ENCODE measurements around the gene CDCA7. TPM values are rescaled to one million over a fixed set of nuclear protein-coding genes. Genes with fewer than 3 reads are reported as not detected.
"Not testable (repeated sequence)": the region's sequence is repeated elsewhere in the genome, so short reads cannot be mapped to it uniquely, and the experiment has no call there.

The CDCA7 gene
- total RNA-seq, 1 donor: 19.9 TPM

DNA sequence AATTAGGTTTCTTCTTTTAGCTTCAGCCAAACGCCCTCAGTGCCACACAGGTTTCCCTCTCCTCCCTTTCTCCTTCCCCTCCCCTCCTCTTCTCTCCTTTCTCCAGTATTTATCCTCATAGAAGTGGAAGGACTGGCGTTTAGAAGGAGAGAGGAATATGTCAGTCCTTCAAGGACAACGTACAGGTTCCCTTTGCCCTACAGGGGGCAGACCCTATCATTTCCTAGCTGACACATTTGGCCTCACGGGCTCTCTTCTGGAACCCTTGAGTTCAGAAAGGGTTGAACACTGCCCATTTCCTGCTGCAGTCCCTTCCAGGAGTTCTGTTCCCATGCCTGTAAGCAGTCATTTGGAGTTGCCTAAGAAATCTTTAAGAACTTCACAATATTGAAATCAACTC lies 46.1 kb downstream of the CDCA7 start:
- peak in 2 of 3 donors; percentile 28 to 41 for DNase-seq (ENCODE audit: low read depth in 2 of 3, low spot score in 2 of 3)

GRCh38 chr2:173401716-173402326 lies 47.1 kb downstream of the CDCA7 start:
- DNase-seq (ENCODE audit: low read depth in 2 of 3, low spot score in 2 of 3): no peak

DNA sequence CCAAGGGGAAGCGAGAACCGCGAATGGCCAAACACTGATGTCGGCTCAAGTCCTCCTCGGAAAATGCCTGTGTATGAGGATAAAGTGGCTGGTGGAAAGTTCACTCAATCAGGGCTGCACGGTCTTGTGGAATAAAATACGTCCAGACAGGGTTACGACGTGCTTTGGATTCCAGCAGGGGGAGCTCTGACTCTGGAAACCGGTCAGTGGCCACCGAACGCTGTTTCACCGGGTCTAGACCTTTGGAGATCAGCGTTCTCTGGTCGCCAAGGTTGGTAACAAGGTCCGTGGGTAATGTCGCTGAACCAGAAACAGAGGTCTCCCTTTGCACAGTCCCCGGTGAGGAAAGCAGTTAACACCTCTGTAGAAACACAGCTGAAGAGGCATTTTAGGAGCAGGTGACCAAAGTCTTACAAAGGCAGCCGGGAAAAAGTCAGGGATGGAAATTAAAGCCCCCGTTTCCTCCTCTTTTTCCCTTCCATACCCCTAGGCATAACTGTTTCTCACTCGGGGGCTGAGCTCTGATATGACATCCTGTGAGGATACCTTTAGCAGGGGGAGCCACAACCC lies 47.8 kb downstream of the CDCA7 start:
- DNase-seq (ENCODE audit: low read depth in 2 of 3, low spot score in 2 of 3): peak; percentile 37 to 91 (median 79)

DNA sequence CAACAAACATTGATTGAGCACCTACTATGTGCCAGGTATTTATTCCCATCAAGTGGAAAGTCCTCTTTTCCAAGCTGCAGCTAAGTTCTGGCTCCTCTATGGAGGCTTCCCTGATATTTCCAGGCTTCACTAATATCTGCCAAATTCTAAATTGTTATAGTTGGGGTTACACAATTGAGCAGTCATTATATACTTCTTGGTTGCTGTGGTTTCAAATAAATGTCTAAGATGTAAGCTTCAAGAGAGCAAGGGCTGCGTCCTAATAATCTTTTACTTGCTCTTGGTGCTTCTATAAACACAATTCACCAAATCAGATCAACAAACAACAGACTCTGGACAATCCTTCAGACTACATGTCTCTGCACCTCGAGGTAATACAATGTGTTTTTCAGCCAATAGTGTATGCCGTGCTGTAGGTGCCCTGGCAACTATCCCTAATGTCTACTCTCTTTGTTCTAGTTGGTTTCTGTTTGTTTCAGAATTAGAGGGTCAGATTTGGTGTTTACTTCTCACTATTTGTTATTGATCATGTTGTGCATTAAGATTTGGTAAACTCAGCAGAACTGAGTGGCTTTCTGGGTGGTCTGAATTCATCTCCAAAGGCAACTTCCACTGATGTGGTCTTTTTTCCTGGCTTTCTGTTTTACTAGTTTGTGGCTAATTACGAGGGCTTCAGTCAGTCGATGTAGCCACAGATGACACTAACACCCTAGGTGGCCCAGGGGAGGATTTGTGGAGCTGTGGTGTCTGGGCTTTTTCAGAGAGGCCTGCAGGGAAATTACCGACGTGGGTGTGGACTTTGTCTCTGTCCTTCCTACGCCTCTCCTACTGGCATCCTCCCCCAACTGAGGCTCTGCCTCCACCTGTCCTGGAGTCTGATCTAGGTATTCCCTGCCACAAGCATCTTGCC lies 50.4 kb downstream of the CDCA7 start:
- no peak for DNase-seq (ENCODE audit: low read depth in 2 of 3, low spot score in 2 of 3)

DNA sequence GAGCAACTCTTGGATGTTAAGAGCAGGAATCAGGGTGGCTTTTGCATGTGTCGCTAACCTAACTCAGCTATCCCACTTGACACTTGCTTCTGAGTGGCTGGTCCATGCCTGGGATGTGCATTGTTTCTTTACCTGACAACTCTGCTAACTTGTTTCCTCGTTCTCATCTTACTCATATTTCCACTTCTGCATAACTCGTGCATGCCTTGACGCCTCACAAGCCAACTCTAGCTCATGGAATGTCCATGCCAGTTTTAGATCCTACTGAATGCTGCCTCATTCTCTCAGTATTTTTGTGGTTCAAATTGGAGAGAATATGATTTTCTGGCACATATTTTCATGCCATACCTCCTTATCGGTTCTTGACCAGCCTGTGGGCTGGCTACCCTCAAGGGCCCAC lies 52.5 kb downstream of the CDCA7 start:
- DNase-seq (ENCODE audit: low read depth in 2 of 3, low spot score in 2 of 3): no peak

DNA sequence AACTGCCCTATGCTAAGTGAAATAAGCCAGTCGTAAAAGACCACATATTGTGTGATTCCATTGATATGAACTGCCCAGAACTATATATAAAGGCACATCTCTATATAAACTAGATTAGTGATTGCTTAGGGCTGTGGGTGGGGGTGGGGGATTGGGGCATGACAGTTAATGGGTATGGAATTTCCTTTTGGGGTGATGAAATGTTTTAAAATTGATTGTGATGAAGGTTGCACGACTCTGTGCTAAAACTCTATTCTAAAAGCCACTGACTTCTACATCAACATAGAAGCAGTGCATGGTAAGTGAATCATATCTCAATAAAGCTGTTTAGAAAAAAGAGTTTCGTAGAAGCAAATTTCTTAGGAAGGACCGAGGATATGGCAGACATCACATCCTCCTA lies 53.0 kb downstream of the CDCA7 start:
- DNase-seq (ENCODE audit: low read depth in 2 of 3, low spot score in 2 of 3): no peak

GRCh38 chr2:173410579-173410978 lies 55.9 kb downstream of the CDCA7 start:
- no peak for DNase-seq (ENCODE audit: low read depth in 2 of 3, low spot score in 2 of 3)

GRCh38 chr2:173412628-173413027 lies 58.0 kb downstream of the CDCA7 start:
- DNase-seq (ENCODE audit: low read depth in 2 of 3, low spot score in 2 of 3): no peak

GRCh38 chr2:173414823-173415322 lies 60.2 kb downstream of the CDCA7 start:
- DNase-seq (ENCODE audit: low read depth in 2 of 3, low spot score in 2 of 3): peak in 1 of 3 donors; percentile 11

DNA sequence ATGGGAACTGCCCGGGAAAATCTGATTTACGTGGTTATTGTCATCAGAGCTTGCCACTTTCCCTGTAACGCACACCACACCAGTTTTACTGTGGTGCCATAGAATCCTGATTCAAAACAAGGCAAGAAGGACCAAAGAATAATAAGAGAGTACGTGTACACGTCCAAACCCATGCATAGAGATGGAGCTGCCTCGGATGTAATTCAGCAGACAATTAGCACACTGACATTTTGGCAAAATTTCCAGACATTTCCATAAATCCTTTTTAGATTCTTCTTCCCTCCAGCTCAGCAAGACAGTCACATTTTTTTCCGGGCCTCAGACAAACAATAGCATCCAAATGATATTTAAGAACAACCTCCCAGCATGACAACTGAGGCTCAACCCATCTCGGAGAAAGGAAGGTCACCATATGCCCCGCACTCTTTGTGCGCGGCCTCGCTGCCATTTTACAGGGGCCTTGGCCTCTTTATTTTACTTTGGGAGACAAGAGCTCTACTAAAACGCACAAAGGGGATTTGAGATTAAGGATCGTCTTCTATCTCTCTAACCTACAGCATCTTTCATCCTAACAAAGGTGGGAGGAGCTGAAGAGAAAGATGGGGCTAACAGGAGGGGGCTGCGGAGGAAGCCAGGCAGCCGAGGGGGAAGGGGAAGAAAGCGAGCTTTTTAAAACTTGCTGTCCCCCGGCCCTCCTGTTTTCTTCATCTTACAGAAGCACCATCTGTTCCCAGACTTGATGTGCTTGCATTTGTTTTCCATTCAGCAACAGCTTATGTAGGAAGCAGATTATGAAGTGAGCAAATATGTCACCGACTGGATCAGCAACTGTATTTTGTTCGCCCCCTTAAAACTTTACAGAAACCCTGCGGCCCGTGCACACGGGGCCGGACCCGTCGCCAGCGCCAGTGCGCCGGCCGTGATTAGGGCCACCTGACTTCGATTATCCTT lies 61.0 kb downstream of the CDCA7 start:
- DNase-seq (ENCODE audit: low read depth in 2 of 3, low spot score in 2 of 3): no peak

GRCh38 chr2:173416415-173417152 lies 61.9 kb downstream of the CDCA7 start:
- not testable (repeated sequence) for DNase-seq (ENCODE audit: low read depth in 2 of 3, low spot score in 2 of 3)

DNA sequence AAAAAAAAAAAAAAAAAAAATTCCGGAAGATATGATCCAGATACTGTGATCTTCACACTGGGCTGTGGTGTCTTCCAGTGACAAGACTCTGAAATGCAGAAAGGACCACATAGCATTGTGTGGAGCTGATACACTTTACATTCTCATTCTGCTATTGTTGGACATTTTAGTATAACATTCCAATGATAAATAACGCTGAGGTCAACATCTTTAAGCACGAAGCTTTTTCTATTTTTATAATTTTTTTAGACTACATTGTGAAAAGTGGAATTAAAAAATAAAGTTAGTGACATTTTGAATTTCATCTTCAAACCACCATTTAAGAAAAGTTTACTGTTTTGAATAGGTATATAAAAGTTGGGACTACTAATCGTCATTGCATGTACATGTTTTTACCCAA lies 62.7 kb downstream of the CDCA7 start:
- no peak for DNase-seq (ENCODE audit: low read depth in 2 of 3, low spot score in 2 of 3)

- no peak for DNase-seq (ENCODE audit: low read depth in 2 of 3, low spot score in 2 of 3)
Observed at GRCh38 chr2:173417802-173418201, 63.1 kb downstream of the CDCA7 start.

All from hematopoietic multipotent progenitor cell (in vitro differentiated cells).